GM12872 (cell line): ENCODE data around the gene BIRC6.

Experiments used
- CTCF ChIP-seq: IDR thresholded peaks from 3 replicates; pipeline ENCODE4 v1.5.1; 2011; ENCODE audit warnings: low read depth, mild to moderate bottlenecking, low read length, moderate library complexity; ENCODE audit not compliant: insufficient read depth

The BIRC6 gene

GRCh38 chr2:32491346-32491745, 134.5 kb downstream of the BIRC6 start:
- TF ChIP-seq CTCF = no peak

- TF ChIP-seq CTCF = no peak
Observed at GRCh38 chr2:32495139-32495538, 138.3 kb downstream of the BIRC6 start.

GRCh38 chr2:32496662-32497061, 139.8 kb downstream of the BIRC6 start:
- no peak for TF ChIP-seq CTCF

- TF ChIP-seq CTCF = no peak
Observed at GRCh38 chr2:32498306-32498705, 141.5 kb downstream of the BIRC6 start.

- TF ChIP-seq CTCF = no peak
Observed at GRCh38 chr2:32502941-32503340, 146.1 kb downstream of the BIRC6 start.

DNA sequence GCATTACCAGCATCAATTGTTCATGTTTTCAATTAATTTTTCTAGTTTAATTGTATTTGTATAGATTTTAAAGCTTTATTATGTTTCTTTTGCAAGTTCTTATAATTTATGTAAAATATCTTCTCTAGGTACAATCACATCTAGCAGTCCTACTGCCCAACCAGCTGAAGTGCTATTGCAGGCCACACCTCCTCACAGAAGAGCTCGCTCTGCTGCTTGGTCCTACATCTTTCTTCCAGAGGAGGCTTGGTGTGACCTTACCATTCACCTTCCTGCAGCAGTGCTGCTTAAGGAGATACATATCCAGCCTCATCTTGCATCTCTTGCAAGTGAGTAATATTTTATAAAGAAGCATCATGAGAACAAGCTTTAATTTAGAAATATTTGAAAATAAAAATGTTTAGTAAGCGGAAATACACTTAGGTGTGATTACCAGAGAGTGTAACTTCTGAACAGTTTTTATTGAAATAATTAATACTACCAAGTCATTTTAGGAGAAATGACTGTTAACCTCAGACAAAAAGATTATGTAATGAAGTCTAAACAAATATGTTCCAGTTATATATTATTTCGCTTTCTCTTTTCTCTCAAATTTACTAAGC, 148.2 kb downstream of the BIRC6 start:
- TF ChIP-seq CTCF = no peak

DNA sequence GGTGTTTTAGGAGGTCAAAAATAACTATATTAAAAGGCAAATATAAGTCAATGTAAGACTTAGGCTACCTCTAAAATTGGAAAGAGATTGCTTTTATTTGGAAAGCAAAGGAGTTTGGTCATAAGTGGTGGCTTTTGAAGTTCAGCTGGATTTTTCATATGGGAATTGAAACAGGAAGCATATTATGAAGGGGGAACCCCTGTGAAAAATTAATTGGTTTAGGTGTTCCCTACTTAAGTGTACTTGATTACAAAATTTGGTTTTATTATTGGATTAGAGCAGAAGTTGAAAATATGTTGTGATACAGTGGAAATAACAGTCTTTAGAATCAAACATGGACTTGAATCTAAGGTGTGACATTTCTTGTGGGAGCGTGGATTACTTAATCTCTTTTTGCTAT, 149.6 kb downstream of the BIRC6 start:
- TF ChIP-seq CTCF = no peak

GRCh38 chr2:32514946-32515345, 158.1 kb downstream of the BIRC6 start:
- no peak for TF ChIP-seq CTCF
